Dermis lymphatic vessel endothelial cell (primary cell): ENCODE results near the gene LCAT. TPM values are rescaled to one million over a fixed set of nuclear protein-coding genes. Genes with fewer than 3 reads are reported as not detected.

Source experiments
- total RNA-seq: library from RNA; depleted of rRNA; stranded (reverse); fragments of >200 nt; gene quantifications from 2 replicates; pipeline ENCODE4 v1.2.1, GENCODE V29; 2014

Gene LCAT
- total RNA-seq = 2.8 and 3.0 TPM in 2 replicates

GRCh38 chr16:67943619-67944504, at the start of gene LCAT:
LCAT (minus strand) TSS chr16:67944120; CDS start chr16:67944101, 19 bp downstream.

GRCh38 chr16:67979955-67980678, 36.2 kb upstream of the LCAT start, which contains the start of gene DPEP3:
DPEP3 (minus strand) TSS chr16:67980499; CDS start chr16:67980380, 119 bp downstream.

GRCh38 chr16:67968400-67969253, 24.7 kb upstream of the LCAT start, which contains the start of gene SLC12A4:
SLC12A4 (minus strand) TSS chr16:67968637; CDS start chr16:67968553, 84 bp downstream.

GRCh38 chr16:67936124-67936879, 7.6 kb downstream of the LCAT start, which contains the start of gene PSMB10:
PSMB10 (minus strand) TSS chr16:67936850; CDS start chr16:67936749, 101 bp downstream.

GRCh38 chr16:67931712-67932461, 12.0 kb downstream of the LCAT start, which contains the start of gene CTRL:
CTRL (minus strand) TSS chr16:67931862; CDS start chr16:67931852, 10 bp downstream.

GRCh38 chr16:67892899-67893742, 50.8 kb downstream of the LCAT start, which contains the start of gene PSKH1:
PSKH1 (plus strand) TSS chr16:67893254; CDS start chr16:67908750, 15,496 bp downstream.

Other genes starting within 250 kb of the LCAT start
- 63.6 and 72.4 TPM in 2 replicates for gene GFOD2, start 224.8 kb downstream of the LCAT start, total RNA-seq
- gene RANBP10, start 137.6 kb downstream of the LCAT start, total RNA-seq = 7.0 and 7.9 TPM in 2 replicates
- 0.26 and 0.76 TPM in 2 replicates for gene TSNAXIP1, start 137.2 kb downstream of the LCAT start, total RNA-seq
- gene THAP11, start 101.8 kb downstream of the LCAT start, total RNA-seq = 34.5 and 38.6 TPM in 2 replicates
- 161 and 190 TPM in 2 replicates for gene NUTF2, start 97.2 kb downstream of the LCAT start, total RNA-seq
- gene CENPT, start 96.4 kb downstream of the LCAT start, total RNA-seq = 16.4 and 16.6 TPM in 2 replicates
- 43.3 and 46.4 TPM in 2 replicates for gene EDC4, start 71.1 kb downstream of the LCAT start, total RNA-seq
- gene NRN1L, start 59.2 kb downstream of the LCAT start, total RNA-seq = 0.22 TPM in 1 of 2 replicates, not detected in the other
- 13.3 and 14.9 TPM in 2 replicates for gene PSKH1, start 50.9 kb downstream of the LCAT start, total RNA-seq
- gene CTRL, start 12.3 kb downstream of the LCAT start, total RNA-seq = 0.26 and 0.33 TPM in 2 replicates
- gene PSMB10, start 7.3 kb downstream of the LCAT start, total RNA-seq = 70.5 and 98.4 TPM in 2 replicates
- gene SLC12A4, start 24.5 kb upstream of the LCAT start, total RNA-seq = 55.5 and 80.1 TPM in 2 replicates
- 0.09 and 0.11 TPM in 2 replicates for gene DPEP3, start 36.4 kb upstream of the LCAT start, total RNA-seq
- 15.0 and 30.2 TPM in 2 replicates for gene DPEP2, start 55.4 kb upstream of the LCAT start, total RNA-seq
- 0.09 and 0.11 TPM in 2 replicates for gene DPEP2NB, start 71.8 kb upstream of the LCAT start, total RNA-seq
- gene DDX28, start 79.1 kb upstream of the LCAT start, total RNA-seq = 23.5 and 25.4 TPM in 2 replicates
- 20.9 and 23.5 TPM in 2 replicates for gene DUS2, start 79.2 kb upstream of the LCAT start, total RNA-seq
- gene NFATC3, start 141.2 kb upstream of the LCAT start, total RNA-seq = 19.5 and 29.1 TPM in 2 replicates